HL-60 (cell line): Measurements from ENCODE around the gene PHPT1.

Source experiments
- DNase-seq, 2 experiments: peaks; one replicate each; pipeline ENCODE4 v3.0.0-alpha.2; 2010 to 2020; ENCODE audit warnings: low read depth in 1 of 2, low spot score in 1 of 2
- H3K27ac ChIP-seq: fragments of 250-450 bp; sonication (Bioruptor Pico); replicated peaks from 2 replicates; pipeline ENCODE4 v1.5.1; 2020; ENCODE audit warnings: mild to moderate bottlenecking, moderate library complexity
- H3K27me3 ChIP-seq: fragments of 250-450 bp; sonication (Bioruptor Pico); 2 replicates; pipeline ENCODE4 v1.5.1; 2021; ENCODE audit warnings: mild to moderate bottlenecking, moderate library complexity; ENCODE audit not compliant: insufficient read depth, poor library complexity, severe bottlenecking
- H3K4me3 ChIP-seq: replicated peaks from 2 replicates; pipeline ENCODE4 v1.5.1; 2011; ENCODE audit warnings: mild to moderate bottlenecking, control low read depth, low read length; ENCODE audit not compliant: insufficient read depth
- GABPA ChIP-seq: IDR thresholded peaks from 2 replicates; pipeline ENCODE4 v1.6.1; 2012; ENCODE audit warnings: low read depth
- POLR2AphosphoS5 ChIP-seq: IDR thresholded peaks from 2 replicates; pipeline ENCODE4 v1.6.1; 2012; ENCODE audit warnings: low read depth
- SPI1 ChIP-seq: IDR thresholded peaks from 2 replicates; pipeline ENCODE4 v1.6.1; 2012; ENCODE audit warnings: low read depth, mild to moderate bottlenecking, borderline replicate concordance
- TF ChIP-seq, protein P1 (sequence below): IDR thresholded peaks from 2 replicates; pipeline ENCODE4 v1.6.1; 2012; ENCODE audit warnings: low read depth; ENCODE audit not compliant: insufficient replicate concordance
- TF ChIP-seq, protein P2 (sequence below): IDR thresholded peaks from one replicate; pipeline ENCODE4 v1.5.1; 2011; ENCODE audit warnings: low read length, control low read depth, inconsistent platforms; ENCODE audit not compliant: insufficient read depth

PHPT1 gene

DNA sequence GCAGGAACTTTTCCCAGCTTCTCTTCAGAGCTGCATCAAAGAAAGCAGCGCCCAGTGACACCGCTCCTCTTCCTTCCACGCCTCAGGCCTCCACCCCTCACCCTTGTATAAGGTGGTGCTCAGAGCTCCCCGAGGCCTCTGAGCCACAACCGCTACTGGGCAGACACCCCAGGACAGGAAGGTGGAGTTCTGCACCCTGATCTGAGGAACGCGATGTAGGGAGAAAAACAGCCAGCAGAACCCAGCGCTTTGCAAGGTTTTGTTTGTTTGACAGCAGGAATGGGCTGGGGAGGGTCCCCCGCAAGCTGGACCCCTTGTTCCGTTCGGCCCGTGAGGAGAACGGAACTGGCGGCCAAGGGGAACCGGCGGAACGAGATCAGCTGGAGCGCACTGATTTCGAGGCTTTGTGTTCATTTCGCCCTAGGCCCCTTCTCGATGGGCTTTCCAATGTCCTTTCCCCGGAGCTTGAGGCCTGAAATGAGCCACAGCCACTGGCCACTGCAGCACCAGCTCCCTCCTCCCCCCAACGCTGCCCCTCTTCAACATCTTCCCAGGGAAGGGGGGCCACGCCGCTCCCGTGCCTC, 12.8 kb downstream of the PHPT1 start:
- Histone ChIP-seq H3K27ac (no peak overlapping the region), H3K27me3 (no peaks in the 10 kb centered on the region), H3K4me3 (no peak overlapping the region)
- no peak for DNase-seq
- TF ChIP-seq, protein P1, sequence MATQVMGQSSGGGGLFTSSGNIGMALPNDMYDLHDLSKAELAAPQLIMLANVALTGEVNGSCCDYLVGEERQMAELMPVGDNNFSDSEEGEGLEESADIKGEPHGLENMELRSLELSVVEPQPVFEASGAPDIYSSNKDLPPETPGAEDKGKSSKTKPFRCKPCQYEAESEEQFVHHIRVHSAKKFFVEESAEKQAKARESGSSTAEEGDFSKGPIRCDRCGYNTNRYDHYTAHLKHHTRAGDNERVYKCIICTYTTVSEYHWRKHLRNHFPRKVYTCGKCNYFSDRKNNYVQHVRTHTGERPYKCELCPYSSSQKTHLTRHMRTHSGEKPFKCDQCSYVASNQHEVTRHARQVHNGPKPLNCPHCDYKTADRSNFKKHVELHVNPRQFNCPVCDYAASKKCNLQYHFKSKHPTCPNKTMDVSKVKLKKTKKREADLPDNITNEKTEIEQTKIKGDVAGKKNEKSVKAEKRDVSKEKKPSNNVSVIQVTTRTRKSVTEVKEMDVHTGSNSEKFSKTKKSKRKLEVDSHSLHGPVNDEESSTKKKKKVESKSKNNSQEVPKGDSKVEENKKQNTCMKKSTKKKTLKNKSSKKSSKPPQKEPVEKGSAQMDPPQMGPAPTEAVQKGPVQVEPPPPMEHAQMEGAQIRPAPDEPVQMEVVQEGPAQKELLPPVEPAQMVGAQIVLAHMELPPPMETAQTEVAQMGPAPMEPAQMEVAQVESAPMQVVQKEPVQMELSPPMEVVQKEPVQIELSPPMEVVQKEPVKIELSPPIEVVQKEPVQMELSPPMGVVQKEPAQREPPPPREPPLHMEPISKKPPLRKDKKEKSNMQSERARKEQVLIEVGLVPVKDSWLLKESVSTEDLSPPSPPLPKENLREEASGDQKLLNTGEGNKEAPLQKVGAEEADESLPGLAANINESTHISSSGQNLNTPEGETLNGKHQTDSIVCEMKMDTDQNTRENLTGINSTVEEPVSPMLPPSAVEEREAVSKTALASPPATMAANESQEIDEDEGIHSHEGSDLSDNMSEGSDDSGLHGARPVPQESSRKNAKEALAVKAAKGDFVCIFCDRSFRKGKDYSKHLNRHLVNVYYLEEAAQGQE, result no peak
- TF ChIP-seq, protein P2, sequence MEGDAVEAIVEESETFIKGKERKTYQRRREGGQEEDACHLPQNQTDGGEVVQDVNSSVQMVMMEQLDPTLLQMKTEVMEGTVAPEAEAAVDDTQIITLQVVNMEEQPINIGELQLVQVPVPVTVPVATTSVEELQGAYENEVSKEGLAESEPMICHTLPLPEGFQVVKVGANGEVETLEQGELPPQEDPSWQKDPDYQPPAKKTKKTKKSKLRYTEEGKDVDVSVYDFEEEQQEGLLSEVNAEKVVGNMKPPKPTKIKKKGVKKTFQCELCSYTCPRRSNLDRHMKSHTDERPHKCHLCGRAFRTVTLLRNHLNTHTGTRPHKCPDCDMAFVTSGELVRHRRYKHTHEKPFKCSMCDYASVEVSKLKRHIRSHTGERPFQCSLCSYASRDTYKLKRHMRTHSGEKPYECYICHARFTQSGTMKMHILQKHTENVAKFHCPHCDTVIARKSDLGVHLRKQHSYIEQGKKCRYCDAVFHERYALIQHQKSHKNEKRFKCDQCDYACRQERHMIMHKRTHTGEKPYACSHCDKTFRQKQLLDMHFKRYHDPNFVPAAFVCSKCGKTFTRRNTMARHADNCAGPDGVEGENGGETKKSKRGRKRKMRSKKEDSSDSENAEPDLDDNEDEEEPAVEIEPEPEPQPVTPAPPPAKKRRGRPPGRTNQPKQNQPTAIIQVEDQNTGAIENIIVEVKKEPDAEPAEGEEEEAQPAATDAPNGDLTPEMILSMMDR, result no peak
- no peak for TF ChIP-seq SPI1
- no peak for TF ChIP-seq GABPA
- TF ChIP-seq POLR2AphosphoS5, result no peak

DNA sequence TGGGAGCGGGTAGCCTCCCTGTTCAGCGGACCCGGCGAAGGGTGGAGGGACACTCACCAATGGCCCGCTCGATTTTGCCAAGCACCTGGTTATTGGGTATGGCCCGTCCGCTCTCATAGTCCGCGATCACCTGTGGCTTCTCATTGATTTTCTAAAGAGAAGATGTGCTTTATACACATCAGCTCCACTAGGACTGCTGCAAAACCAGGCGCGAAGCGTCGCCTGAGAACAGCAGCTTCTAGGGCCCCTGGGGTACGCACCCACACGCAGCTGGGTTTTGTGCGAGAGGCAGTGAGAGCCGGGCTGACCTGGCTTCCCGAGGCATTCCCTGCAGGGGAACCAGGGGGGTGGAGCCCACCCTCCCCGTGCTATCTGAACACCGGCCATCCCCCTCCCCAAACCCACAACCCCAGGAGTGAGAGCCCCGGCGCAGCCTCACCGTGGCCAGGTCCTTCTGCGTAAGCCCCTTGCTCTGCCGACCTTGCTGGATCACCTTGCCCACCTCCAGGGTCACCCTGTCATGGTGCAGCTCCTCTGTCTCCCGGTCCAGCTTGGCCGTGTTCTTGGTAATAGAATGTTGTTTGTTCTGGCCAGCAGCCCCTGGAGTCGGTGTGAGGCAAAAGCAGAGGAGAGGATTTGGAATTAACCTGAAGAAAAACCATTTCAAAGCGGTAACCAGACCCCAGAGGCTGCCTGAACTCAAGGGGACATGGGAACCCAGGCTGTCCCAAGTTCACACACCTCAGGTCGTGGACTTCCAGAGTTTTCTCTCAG, 13.8 kb downstream of the PHPT1 start:
- H3K27me3 ChIP-seq, result no peaks in the 10 kb centered on the region
- TF ChIP-seq POLR2AphosphoS5 (no peak), GABPA (no peak), SPI1 (no peak)
- TF ChIP-seq, protein P1, result no peak
- TF ChIP-seq, protein P2, result no peak
- no peak overlapping the region for H3K27ac ChIP-seq
- no peak overlapping the region for H3K4me3 ChIP-seq
- no peak for DNase-seq

DNA sequence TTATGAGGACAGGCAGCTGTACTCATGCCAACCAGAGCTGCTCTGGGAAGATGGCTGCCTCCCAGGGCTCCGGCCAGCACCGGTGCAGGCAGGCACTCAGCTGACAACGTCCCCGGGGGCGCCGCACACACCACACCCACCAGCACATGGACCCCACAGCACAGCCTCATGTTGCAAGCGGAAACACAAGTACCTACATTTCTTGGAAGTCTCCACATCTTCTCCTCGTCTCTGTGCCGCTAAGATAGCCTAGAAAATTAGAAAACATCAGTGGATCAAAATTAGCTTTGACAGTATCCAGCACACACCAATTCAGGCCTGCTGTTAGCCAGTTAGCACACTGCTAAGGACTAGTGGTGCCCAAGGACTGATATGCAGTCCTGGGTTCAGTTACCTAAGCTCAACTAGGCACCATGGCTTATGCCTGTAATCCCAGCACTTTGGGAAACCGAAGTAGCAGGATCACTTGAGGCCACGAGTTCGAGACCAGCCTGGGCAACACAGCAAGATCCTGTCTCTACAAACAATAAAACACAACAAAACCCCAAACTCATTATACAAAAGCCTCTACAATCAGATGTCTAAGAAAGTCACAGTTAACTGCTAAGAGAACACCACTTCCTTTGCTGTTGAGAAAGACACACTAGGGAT, 14.5 kb downstream of the PHPT1 start:
- no peak for DNase-seq
- no peak overlapping the region for H3K27ac ChIP-seq

More for the DNA sequence above, 14.5 kb downstream of the PHPT1 start:
- Histone ChIP-seq H3K4me3 (no peak overlapping the region), H3K27me3 (no peaks in the 10 kb centered on the region)
- no peak for TF ChIP-seq SPI1
- TF ChIP-seq, protein P1, result no peak
- TF ChIP-seq, protein P2, result no peak
- no peak for TF ChIP-seq POLR2AphosphoS5
- TF ChIP-seq GABPA, result no peak
